ENCODE results near the gene SLBP.

SLBP gene

DNA sequence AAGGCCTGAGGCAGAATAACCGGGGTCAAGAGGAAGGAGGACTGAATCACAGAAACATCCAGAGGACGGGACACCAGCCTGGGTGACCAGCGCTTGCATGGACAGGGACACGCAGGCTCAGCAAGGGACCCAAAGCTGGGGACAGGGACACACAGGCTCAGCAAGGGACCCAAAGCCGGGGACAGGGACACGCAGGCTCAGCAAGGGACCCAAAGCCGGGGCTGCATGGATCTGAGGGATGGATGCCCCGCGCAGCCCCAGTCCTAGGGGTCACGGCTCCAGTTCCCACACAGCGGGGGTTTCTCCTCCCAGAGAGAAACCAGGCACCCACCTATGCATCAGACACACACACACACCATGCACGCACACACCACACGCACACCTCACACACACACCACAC, 60.5 kb downstream of the SLBP start:
- no peak for DNase-seq (ENCODE audit: low spot score)

DNA sequence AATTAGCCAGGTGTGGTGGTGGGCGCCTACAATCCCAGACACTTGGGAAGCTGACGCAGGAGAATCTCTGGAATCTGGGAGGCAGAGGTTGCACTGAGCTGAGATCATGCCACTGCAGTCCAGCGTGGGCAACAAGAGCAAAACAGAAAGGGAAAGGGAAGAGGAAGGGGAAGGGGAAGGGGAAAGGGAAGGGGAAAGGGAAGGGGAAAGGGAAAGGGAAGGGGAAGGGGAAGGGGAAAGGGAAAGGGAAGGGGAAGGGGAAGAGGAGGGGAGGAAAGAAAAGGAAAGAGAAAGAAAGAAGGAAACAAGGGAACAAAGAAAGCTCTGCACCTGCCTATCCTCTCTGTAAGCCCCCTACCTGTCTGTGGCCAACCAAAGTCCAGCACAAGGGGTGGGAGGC, 63.2 kb downstream of the SLBP start:
- DNase-seq (ENCODE audit: low spot score): no peak

DNA sequence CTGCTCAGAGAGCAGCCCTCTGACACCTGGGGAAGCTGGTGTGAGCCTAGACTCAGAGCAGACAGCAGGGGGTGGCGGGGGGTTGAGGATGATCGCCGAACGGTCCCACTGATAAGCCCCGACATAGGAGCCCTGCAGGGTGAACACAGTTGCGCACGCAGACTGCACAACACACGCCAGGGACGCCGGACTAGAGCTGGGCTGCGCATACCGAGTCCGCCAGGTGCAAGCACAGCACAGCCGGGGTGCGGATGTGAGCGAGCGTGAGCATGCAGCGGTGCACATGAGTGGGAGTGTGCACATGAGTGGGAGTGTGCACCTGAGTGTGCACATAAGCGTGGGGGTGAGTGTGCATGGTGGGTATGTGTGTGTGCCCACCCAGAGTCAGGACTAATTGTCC, 64.7 kb downstream of the SLBP start:
- no peak for DNase-seq (ENCODE audit: low spot score)

DNA sequence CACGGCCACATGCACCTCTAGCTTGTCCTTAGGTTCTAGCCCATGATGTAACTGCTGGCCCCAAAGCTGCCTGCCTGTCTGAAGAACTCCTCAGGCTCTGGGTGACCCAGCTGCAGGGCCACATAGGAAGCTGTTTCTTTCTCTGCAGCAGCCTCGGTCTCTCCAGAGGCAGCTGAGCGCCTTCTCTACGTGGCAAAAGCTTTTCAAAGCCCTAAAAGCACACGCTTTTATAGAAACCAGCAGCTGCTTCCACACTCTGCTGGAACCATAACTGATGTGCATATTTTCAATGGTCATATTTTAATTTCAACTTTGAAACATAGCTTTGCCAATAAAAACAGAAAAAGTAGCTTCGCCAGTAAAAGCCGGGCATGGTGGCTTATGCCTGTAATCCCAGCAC, 65.4 kb downstream of the SLBP start:
- no peak for DNase-seq (ENCODE audit: low spot score)

DNA sequence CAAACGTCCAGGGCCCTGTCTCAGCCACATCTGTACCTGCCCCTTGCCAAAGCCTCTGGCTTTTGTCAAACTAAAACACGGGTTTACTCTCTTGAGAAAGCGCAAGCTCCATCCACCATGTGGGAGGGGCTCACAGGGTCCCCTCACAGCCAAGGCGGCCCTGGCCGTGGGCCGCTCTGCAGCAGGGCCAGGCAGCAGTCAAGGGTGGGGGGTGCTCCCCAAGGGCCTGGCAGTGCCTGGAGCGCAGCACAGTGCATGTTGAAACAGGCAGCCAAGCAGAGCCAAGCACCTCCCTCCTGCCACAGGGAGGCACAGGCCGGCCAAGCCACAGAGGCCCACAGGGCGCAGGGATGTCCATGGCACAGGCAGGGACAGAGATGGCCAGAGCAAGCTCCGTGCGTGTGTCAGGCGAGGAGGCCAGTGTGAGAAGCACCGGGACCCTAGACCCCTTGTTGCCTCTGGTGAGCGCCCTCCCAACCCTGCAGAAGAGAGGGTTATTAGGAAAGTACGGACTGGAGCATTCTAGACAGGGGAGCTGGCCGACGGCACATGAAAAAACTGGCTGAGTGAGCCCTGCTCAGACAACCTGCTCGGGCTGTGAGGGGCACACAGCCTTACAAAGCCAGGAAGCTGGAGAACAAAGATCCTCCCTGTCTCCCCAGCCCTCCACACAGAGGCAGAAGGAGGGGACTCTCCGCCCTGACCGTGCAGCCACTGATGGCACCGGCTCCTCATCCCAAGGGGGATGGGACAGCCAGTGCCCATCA, 67.0 kb downstream of the SLBP start:
- no peak for DNase-seq (ENCODE audit: low spot score)

DNA sequence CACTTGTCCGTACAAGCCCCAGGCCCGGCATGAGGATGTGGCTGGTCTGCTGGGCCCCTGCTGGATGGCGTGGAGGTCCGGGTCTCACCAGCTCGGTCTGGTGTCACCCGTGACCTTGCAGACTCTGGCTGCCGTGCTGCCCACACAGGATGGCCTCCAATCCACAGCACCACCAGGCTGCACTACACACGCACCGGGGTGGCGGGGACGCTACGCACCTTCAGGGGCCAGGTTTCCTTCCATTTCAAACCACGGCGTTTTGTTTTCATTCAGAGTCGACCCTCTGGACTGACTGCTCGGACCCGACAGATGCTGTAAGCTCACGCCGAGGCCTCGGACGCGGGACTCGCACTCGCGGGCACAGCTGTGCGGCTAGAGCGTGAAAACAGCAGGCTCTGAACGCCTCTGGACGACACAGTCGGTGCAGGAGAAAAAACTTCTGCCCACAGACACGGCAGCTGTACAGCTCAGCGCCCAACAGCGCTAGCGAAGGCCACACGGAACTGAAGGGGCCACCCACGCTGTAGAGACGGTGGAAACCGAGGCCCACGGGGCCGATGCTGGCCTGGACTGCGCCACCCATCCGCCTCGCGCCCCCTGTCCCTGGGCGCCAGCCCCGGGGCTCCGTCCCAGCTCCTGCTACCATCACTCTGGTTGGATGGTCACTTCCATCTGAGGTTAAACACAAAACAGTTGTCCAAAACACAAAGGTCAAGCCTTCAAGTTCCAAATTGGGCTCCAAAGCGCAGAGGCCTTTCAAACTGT, 68.0 kb downstream of the SLBP start:
- DNase-seq (ENCODE audit: low spot score): no peak
